IMR-90 (cell line): Measurements from ENCODE around the gene CCND1. TPM values are rescaled to one million over a fixed set of nuclear protein-coding genes. Genes with fewer than 3 reads are reported as not detected.

Source experiments
- ATAC-seq: fragments of 200-7000 bp; cut with Tn5 transposase; 2 replicates; pipeline ENCODE4 v1.9.1; 2020; ENCODE audit warnings: low read depth, mild to moderate bottlenecking, moderate library complexity
- BruUV-seq: library from RNA; stranded (reverse); fragments of 400-500 nt; replicated peaks from 2 replicates; lab custom pipeline; 2021; lab: Mats Ljungman, UMichigan
- CTCF ChIA-PET: fragments of 300-600 bp; formaldehyde crosslinking; extraction: SDS; loops from one replicate; lab custom pipeline; 2021; ENCODE audit warnings: antibody characterized with exemption; lab: Yijun Ruan, JAX
- POLR2A ChIA-PET: fragments of 300-600 bp; sonication (Branson Sonifier 250); formaldehyde crosslinking; loops from one replicate; lab custom pipeline; 2022; ENCODE audit warnings: antibody characterized with exemption; ENCODE audit not compliant: unreplicated experiment; lab: Charles Lee
- DNase-seq: peaks from one replicate; pipeline ENCODE4 v3.0.0; 2013
- H2AFZ ChIP-seq: replicated peaks from 2 replicates; pipeline ENCODE3; 2013; ENCODE audit warnings: low read length, mild to moderate bottlenecking; ENCODE audit not compliant: poor library complexity
- H2AK5ac ChIP-seq: 2 replicates; pipeline ENCODE4 v1.6.1; 2013; ENCODE audit warnings: low read depth, low read length, inconsistent platforms
- H2AK9ac ChIP-seq: replicated peaks from 2 replicates; pipeline ENCODE3; 2013; ENCODE audit warnings: mild to moderate bottlenecking, low read depth, low read length, moderate library complexity; ENCODE audit not compliant: poor library complexity
- H2BK120ac ChIP-seq: 2 replicates; pipeline ENCODE4 v1.6.1; 2013; ENCODE audit warnings: low read depth, low read length, inconsistent platforms
- H2BK15ac ChIP-seq: 3 replicates; pipeline ENCODE4 v1.6.1; 2013; ENCODE audit warnings: low read depth, low read length, inconsistent platforms
- H2BK20ac ChIP-seq: 2 replicates; pipeline ENCODE4 v1.6.1; 2013; ENCODE audit warnings: low read depth, mild to moderate bottlenecking, inconsistent platforms, low read length, moderate library complexity
- H2BK5ac ChIP-seq: 2 replicates; pipeline ENCODE4 v1.6.1; 2013; ENCODE audit warnings: mild to moderate bottlenecking, low read depth, low read length, inconsistent platforms; ENCODE audit not compliant: poor library complexity, severe bottlenecking
- H3K14ac ChIP-seq: replicated peaks from 2 replicates; pipeline ENCODE4 v1.6.1; 2013; ENCODE audit warnings: low read depth, low read length, inconsistent platforms
- H3K18ac ChIP-seq: 2 replicates; pipeline ENCODE4 v1.6.1; 2013; ENCODE audit warnings: low read depth, low read length, control low read depth
- H3K23ac ChIP-seq: 2 replicates; pipeline ENCODE4 v1.6.1; 2013; ENCODE audit warnings: low read depth, low read length, inconsistent platforms
- H3K27ac ChIP-seq: 2 replicates; pipeline ENCODE4 v1.5.1; 2013; ENCODE audit warnings: mild to moderate bottlenecking, control low read depth, low read length; ENCODE audit not compliant: insufficient read depth
- H3K27me3 ChIP-seq: 2 replicates; pipeline ENCODE4 v1.6.1; 2013; ENCODE audit warnings: low read length; ENCODE audit not compliant: control insufficient read depth, insufficient read depth
- H3K36me3 ChIP-seq: 2 replicates; pipeline ENCODE4 v1.6.1; 2013; ENCODE audit warnings: low read length, mixed read lengths; ENCODE audit not compliant: control insufficient read depth, insufficient read depth
- H3K4ac ChIP-seq: 2 replicates; pipeline ENCODE4 v1.6.1; 2013; ENCODE audit warnings: low read depth, low read length, inconsistent platforms
- H3K4me1 ChIP-seq: 2 replicates; pipeline ENCODE4 v1.6.1; 2013; ENCODE audit warnings: low read length, mixed read lengths; ENCODE audit not compliant: control insufficient read depth, insufficient read depth
- H3K4me2 ChIP-seq: 2 replicates; pipeline ENCODE4 v1.6.1; 2013; ENCODE audit warnings: low read depth, mild to moderate bottlenecking, control low read depth, low read length, moderate library complexity
- H3K4me3 ChIP-seq: 2 replicates; pipeline ENCODE4 v1.5.1; 2013; ENCODE audit warnings: low read depth, mild to moderate bottlenecking, control low read depth, low read length, moderate library complexity; ENCODE audit not compliant: insufficient read depth
- H3K56ac ChIP-seq: 2 replicates; pipeline ENCODE4 v1.6.1; 2013; ENCODE audit warnings: low read length, inconsistent platforms; ENCODE audit not compliant: insufficient read depth; ENCODE audit errors: extremely low read depth
- H3K79me1 ChIP-seq, 2 experiments: 2 replicates each; pipeline ENCODE4 v1.6.1; 2013; ENCODE audit warnings: low read length in 2 of 2, inconsistent platforms in 1 of 2, low read depth in 1 of 2
- H3K9ac ChIP-seq: 2 replicates; pipeline ENCODE4 v1.6.1; 2013; ENCODE audit warnings: low read depth, low read length, control low read depth
- H3K9me1 ChIP-seq: 2 replicates; pipeline ENCODE4 v1.6.1; 2013; ENCODE audit warnings: low read length, inconsistent platforms; ENCODE audit not compliant: insufficient read depth
- H3K9me3 ChIP-seq: 2 replicates; pipeline ENCODE4 v1.6.1; 2013; ENCODE audit warnings: low read length; ENCODE audit not compliant: control insufficient read depth, insufficient read depth
- H4K20me1 ChIP-seq: 2 replicates; pipeline ENCODE4 v1.6.1; 2013; ENCODE audit warnings: low read length, inconsistent platforms; ENCODE audit not compliant: insufficient read depth
- H4K5ac ChIP-seq: 2 replicates; pipeline ENCODE4 v1.6.1; 2013; ENCODE audit warnings: mild to moderate bottlenecking, low read depth, low read length, control low read depth
- H4K8ac ChIP-seq, 2 experiments: 2 replicates each; pipeline ENCODE4 v1.6.1; 2013; ENCODE audit warnings: low read depth in 2 of 2, low read length in 2 of 2, control low read depth in 1 of 2, inconsistent platforms in 1 of 2
- H4K91ac ChIP-seq: 2 replicates; pipeline ENCODE4 v1.6.1; 2013; ENCODE audit warnings: low read depth, low read length, inconsistent platforms; ENCODE audit not compliant: insufficient read depth
- CHD1 ChIP-seq: IDR thresholded peaks from 2 replicates; pipeline ENCODE4 v1.6.1; 2012; ENCODE audit warnings: low read depth, low read length, improper control_type of control experiment
- CTCF ChIP-seq: conservative IDR thresholded peaks from 2 replicates; pipeline ENCODE4 v1.5.1; 2012; ENCODE audit warnings: mild to moderate bottlenecking, low read depth, low read length, improper control_type of control experiment
- FOS ChIP-seq: fragments of 150-350 bp; IDR thresholded peaks from 2 replicates; pipeline ENCODE4 v1.6.1; 2016; ENCODE audit warnings: low read depth, low read length
- MAFK ChIP-seq: IDR thresholded peaks from 2 replicates; pipeline ENCODE4 v1.6.1; 2012; ENCODE audit warnings: low read depth, low read length, improper control_type of control experiment
- MAZ ChIP-seq: IDR thresholded peaks from 2 replicates; pipeline ENCODE4 v1.6.1; 2012; ENCODE audit warnings: low read depth, mild to moderate bottlenecking, low read length, improper control_type of control experiment, moderate library complexity, borderline replicate concordance
- MXI1 ChIP-seq: IDR thresholded peaks from 2 replicates; pipeline ENCODE4 v1.6.1; 2012; ENCODE audit warnings: low read depth, mild to moderate bottlenecking, low read length, moderate library complexity, borderline replicate concordance
- NFE2L2 ChIP-seq: fragments of 150-350 bp; IDR thresholded peaks from 2 replicates; pipeline ENCODE4 v1.6.1; 2016; ENCODE audit warnings: low read depth, mild to moderate bottlenecking, low read length
- POLR2A ChIP-seq: IDR thresholded peaks from 2 replicates; pipeline ENCODE4 v1.6.1; 2012; ENCODE audit warnings: mild to moderate bottlenecking, low read depth, low read length
- RCOR1 ChIP-seq: IDR thresholded peaks from 2 replicates; pipeline ENCODE4 v1.6.1; 2012; ENCODE audit warnings: mild to moderate bottlenecking, low read length, improper control_type of control experiment; ENCODE audit not compliant: insufficient replicate concordance
- RFX5 ChIP-seq: IDR thresholded peaks from 2 replicates; pipeline ENCODE4 v1.8.0; 2012; ENCODE audit warnings: low read depth, mild to moderate bottlenecking, low read length, moderate library complexity
- SMC3 ChIP-seq: fragments of 150-350 bp; IDR thresholded peaks from 2 replicates; pipeline ENCODE4 v1.6.1; 2016; ENCODE audit warnings: low read depth, mild to moderate bottlenecking, antibody characterized with exemption, low read length, moderate library complexity
- USF2 ChIP-seq: fragments of 150-350 bp; IDR thresholded peaks from 2 replicates; pipeline ENCODE4 v1.6.1; 2017; ENCODE audit warnings: mild to moderate bottlenecking, antibody characterized with exemption, low read length, low read depth
- WGBS, 2 experiments: methylation state at CpG; one replicate each; pipeline versions ENCODE4 v1.1.5 to v1.1.7; 2013; ENCODE audit warnings: missing lambda C conversion rate in 2 of 2; ENCODE audit not compliant: insufficient read length in 1 of 2; ENCODE audit errors: extremely low coverage in 2 of 2; 5-methylcytosine and 5-hydroxymethylcytosine counted together
- dilution Hi-C: fragments of 300-500 bp; cut with HindIII; formaldehyde crosslinking; loops from one replicate; pipeline ENCODE4 v1.14.3; 2018; ENCODE audit warnings: low sequenced_read_pairs; ENCODE audit not compliant: unreplicated experiment
- in situ Hi-C: fragments of 300-500 bp; cut with MboI; formaldehyde crosslinking; loops from 3 replicates; pipeline ENCODE4 v1.14.3; 2019; ENCODE audit warnings: low sequenced_read_pairs, inconsistent platforms, mixed read lengths
- intact Hi-C: fragments of 100-400 bp; cut with micrococcal nuclease; formaldehyde crosslinking; loops from 2 replicates; pipeline ENCODE4 v1.10.0; 2022
- polyA plus RNA-seq, 3 experiments: library from polyadenylated mRNA; depleted of rRNA; stranded (reverse); fragments of >200 nt; gene quantifications; 2 replicates each; pipeline ENCODE4 v1.2.3, GENCODE V29; 2012; ENCODE audit warnings: low replicate concordance in 1 of 3
- total RNA-seq: library from RNA; depleted of rRNA; stranded (reverse); fragments of >200 nt; gene quantifications from 2 replicates; pipeline ENCODE4 v1.2.3, GENCODE V29; 2012

Gene CCND1
- total and polyA plus RNA-seq, 2 of the 4 experiments (the other 2 are of a cell fraction): 481 to 748 TPM

DNA sequence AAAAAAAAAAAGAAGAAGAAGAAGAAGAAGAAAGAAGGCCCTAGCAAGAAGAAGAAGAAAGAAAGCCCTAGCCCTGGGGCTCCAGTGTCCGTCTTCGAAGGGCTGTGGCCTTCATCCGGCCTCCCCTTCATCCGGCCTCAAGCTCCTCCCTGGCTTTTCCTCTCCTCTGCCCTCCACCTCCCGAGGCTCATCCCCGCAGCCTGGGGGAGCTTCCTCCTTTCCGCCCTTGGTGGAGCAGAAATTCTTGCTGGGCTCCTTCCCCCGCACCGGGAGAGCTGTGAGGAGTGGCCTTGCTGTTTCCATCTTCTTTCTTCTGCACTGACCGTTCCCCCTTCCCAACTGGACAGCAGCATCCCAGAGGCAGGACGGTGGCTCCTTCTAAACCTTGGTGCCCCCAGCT, 43.7 kb downstream of the CCND1 start:
- Histone ChIP-seq H3K4ac (no peak overlapping the region), H4K20me1 (0 out of 2 replicates have a peak, but pooled peaks cover 4% of the 10 kb centered on the region), H3K4me2 (no peak overlapping the region), H3K27ac (no peak overlapping the region), H3K79me1 (no peaks in the 10 kb centered on the region), H3K36me3 (no peaks in the 10 kb centered on the region), H2BK5ac (no peak overlapping the region), H3K18ac (no peak overlapping the region), H2BK120ac (no peak overlapping the region), H2AFZ (no peak overlapping the region), H3K23ac (no peak overlapping the region), H3K27me3 (peaks cover 3% of the 10 kb centered on the region; the same call in 1 of the 2 replicates), H2BK20ac (no peak overlapping the region), H4K8ac (no peak overlapping the region), H2AK9ac (no peak overlapping the region), H3K14ac (no peak overlapping the region), H3K4me3 (no peak overlapping the region), H3K56ac (no peak overlapping the region), H4K91ac (no peak overlapping the region), H2BK15ac (no peak overlapping the region), H3K9ac (no peak overlapping the region), H3K9me3 (0 out of 2 replicates have a peak, but pooled peaks cover 2% of the 10 kb centered on the region), H4K5ac (no peak overlapping the region), H3K9me1 (no peaks in the 10 kb centered on the region), H2AK5ac (no peak overlapping the region), H3K4me1 (no peaks in the 10 kb centered on the region)
- 71% methylated on average over 4 of the region's 11 CpGs; no CpG with 5 or more reads in 1 of the 2 experiments for WGBS, 2 experiments
- TF ChIP-seq CTCF: no peak
- no peak for TF ChIP-seq USF2
- no peak for TF ChIP-seq POLR2A
- TF ChIP-seq CHD1: no peak
- TF ChIP-seq MAZ: no peak
- TF ChIP-seq RCOR1: no peak
- no peak for TF ChIP-seq NFE2L2
- TF ChIP-seq SMC3: no peak
- no peak for TF ChIP-seq MXI1
- TF ChIP-seq FOS: no peak
- no peak for TF ChIP-seq MAFK
- no peak for TF ChIP-seq RFX5
- intact Hi-C loops (loop anchor here (2.0 kb wide), 1 partner anchor 512 kb away; no protein-coding TSS in a partner anchor), in situ Hi-C loops (loop anchor here (5.0 kb wide), 2 partner anchors 208 to 513 kb away; no protein-coding TSS in a partner anchor), dilution Hi-C loops (no loop called here)
- ChIA-PET POLR2A (no interaction called here), CTCF (no interaction called here)
- ATAC-seq (no peak), DNase-seq (no peak)
- BruUV-seq: no TSS peak
